Left lung (tissue), 10 donors: Measurements from ENCODE around the gene HNF4A. TPM values are rescaled to one million over a fixed set of nuclear protein-coding genes. Genes with fewer than 3 reads are reported as not detected.
A peak's percentile ranks its signal among the peaks of the same experiment; 100 is the strongest.

ENCODE experiments used
- ATAC-seq: fragments of 200-7000 bp; cut with Tn5 transposase; one replicate; pipeline ENCODE4 v1.9.1; 2020; ENCODE audit warnings: moderate library complexity
- DNase-seq, 4 donors: peaks; one replicate each; pipeline ENCODE4 v3.0.0-alpha.2; 2013 to 2020
- H3K27ac ChIP-seq, 2 donors: fragments of 200-600 bp; sonication (generic) in 1 of 2; one replicate each; pipeline versions ENCODE4 v1.5.0 to v1.8.0; 2020 to 2021
- H3K27me3 ChIP-seq, 2 donors: fragments of 200-600 bp; sonication (generic) in 1 of 2; one replicate each; pipeline versions ENCODE4 v1.5.0 to v1.8.0; 2020 to 2021
- H3K36me3 ChIP-seq, 2 donors: fragments of 200-600 bp; sonication (generic) in 1 of 2; one replicate each; pipeline versions ENCODE4 v1.5.0 to v1.8.0; 2020 to 2021
- H3K4me1 ChIP-seq, 2 donors: fragments of 200-600 bp; one replicate each; pipeline ENCODE4 v1.8.0; 2021
- H3K4me3 ChIP-seq, 2 donors: fragments of 200-600 bp; sonication (generic) in 1 of 2; one replicate each; pipeline versions ENCODE4 v1.5.0 to v1.8.0; 2020 to 2021; ENCODE audit warnings: mild to moderate bottlenecking in 1 of 2
- H3K9me3 ChIP-seq, 2 donors: fragments of 200-600 bp; sonication (generic) in 1 of 2; one replicate each; pipeline versions ENCODE4 v1.5.0 to v1.8.0; 2020 to 2021
- CTCF ChIP-seq, 2 donors: fragments of 200-600 bp; sonication (generic) in 1 of 2; IDR thresholded peaks; one replicate each; pipeline versions ENCODE4 v1.5.0 to v1.8.0; 2021; ENCODE audit warnings: antibody characterized with exemption in 2 of 2
- intact Hi-C, 2 donors: fragments of 100-400 bp; cut with DNase I; formaldehyde crosslinking; loops; one replicate each; pipeline versions ENCODE4 v1.11.2 to v1.14.2; 2022
- polyA plus RNA-seq, 6 donors: library from polyadenylated mRNA; unstranded; fragments of 120-200 nt; gene quantifications; one replicate each; pipeline ENCODE4 v1.2.1, GENCODE V29; 2013; ENCODE audit not compliant: insufficient read length in 6 of 6
- total RNA-seq, 2 donors: library from RNA; stranded (reverse); fragmentation: NEBNext Ultra II Directional; extraction: Animal tissue kit (Norgen Biotek cat#: 25700); gene quantifications; one replicate each; pipeline ENCODE4 v1.2.1, GENCODE V29; 2021
- donor health status: DM: no; HTN: yes; CAD: no.
- donor health status: DM: no; HTN: no; CAD: no.

The HNF4A gene
- total and polyA plus RNA-seq, 8 donors, result 0.21 to 3.5 (median 0.96) TPM

GRCh38 chr20:44356353-44356723 lies 839 bp downstream of the HNF4A start:
- no peak for TF ChIP-seq CTCF (IDR thresholded peaks at IDR 0.05)
- H3K9me3 ChIP-seq, result no peaks in the 10 kb centered on the region
- no peaks in the 10 kb centered on the region for H3K4me1 ChIP-seq
- H3K4me3 ChIP-seq, result no peak overlapping the region
- H3K36me3 ChIP-seq, result no peaks in the 10 kb centered on the region
- H3K27ac ChIP-seq, result no peak overlapping the region
- DNase-seq, result no peak
- no peak for ATAC-seq
- H3K27me3 ChIP-seq, result peaks cover 7 to 42% of the 10 kb centered on the region in 2 donors
- intact Hi-C loops, result no loop called here

GRCh38 chr20:44357020-44357419 lies 1.5 kb downstream of the HNF4A start:
- DNase-seq, result no peak
- H3K9me3 ChIP-seq, result no peaks in the 10 kb centered on the region
- no peaks in the 10 kb centered on the region for H3K4me1 ChIP-seq
- peaks cover 7 to 42% of the 10 kb centered on the region in 2 donors for H3K27me3 ChIP-seq
- ATAC-seq, result no peak
- intact Hi-C loops, result no loop called here
- no peak overlapping the region for H3K4me3 ChIP-seq
- H3K36me3 ChIP-seq, result no peaks in the 10 kb centered on the region
- no peak overlapping the region for H3K27ac ChIP-seq
- TF ChIP-seq CTCF (IDR thresholded peaks at IDR 0.05), result no peak

GRCh38 chr20:44357555-44358125 lies 2.1 kb downstream of the HNF4A start:
- H3K4me1 ChIP-seq, result no peaks in the 10 kb centered on the region
- peak; percentile 58 for ATAC-seq
- H3K27ac ChIP-seq, result no peak overlapping the region
- H3K9me3 ChIP-seq, result no peaks in the 10 kb centered on the region
- DNase-seq, result peak in 2 of 4 donors; percentile 89 to 92
- no peaks in the 10 kb centered on the region for H3K36me3 ChIP-seq
- no peak for TF ChIP-seq CTCF (IDR thresholded peaks at IDR 0.05)
- intact Hi-C loops, result no loop called here
- no peak overlapping the region for H3K4me3 ChIP-seq
- peaks cover 7 to 42% of the 10 kb centered on the region in 2 donors for H3K27me3 ChIP-seq

- intact Hi-C loops, result no loop called here
- Histone ChIP-seq H3K9me3 (no peaks in the 10 kb centered on the region), H3K36me3 (no peaks in the 10 kb centered on the region), H3K4me1 (no peaks in the 10 kb centered on the region), H3K27ac (no peak overlapping the region), H3K4me3 (no peak overlapping the region), H3K27me3 (peaks cover 7 to 41% of the 10 kb centered on the region in 2 donors)
- no peak for TF ChIP-seq CTCF (IDR thresholded peaks at IDR 0.05)
- DNase-seq, result no peak
- ATAC-seq, result no peak
Measured at GRCh38 chr20:44358776-44359175, 3.3 kb downstream of the HNF4A start.

GRCh38 chr20:44360221-44360620 lies 4.7 kb downstream of the HNF4A start:
- no peak overlapping the region for H3K4me3 ChIP-seq
- H3K36me3 ChIP-seq, result no peaks in the 10 kb centered on the region
- intact Hi-C loops, result no loop called here
- H3K27me3 ChIP-seq, result peaks cover 7 to 30% of the 10 kb centered on the region in 2 donors
- H3K9me3 ChIP-seq, result no peaks in the 10 kb centered on the region
- TF ChIP-seq CTCF (IDR thresholded peaks at IDR 0.05), result no peak
- H3K4me1 ChIP-seq, result no peaks in the 10 kb centered on the region
- no peak overlapping the region for H3K27ac ChIP-seq
- no peak for ATAC-seq
- DNase-seq, result no peak
